NB4 (cell line): Measurements from ENCODE around the gene SLC25A24.

ENCODE experiments used
- DNase-seq: peaks from one replicate; pipeline ENCODE4 v3.0.0; 2010; ENCODE audit warnings: low read depth
- H3K4me3 ChIP-seq: one replicate; pipeline ENCODE4 v1.5.1; 2011; ENCODE audit warnings: mild to moderate bottlenecking, low read depth, low read length, moderate library complexity
- MYC ChIP-seq: IDR thresholded peaks from 2 replicates; pipeline ENCODE4 v1.6.1; 2011; ENCODE audit warnings: low read depth, low read length
- POLR2A ChIP-seq: IDR thresholded peaks from 2 replicates; pipeline ENCODE4 v1.6.1; 2011; ENCODE audit warnings: mild to moderate bottlenecking; ENCODE audit not compliant: insufficient read length; ENCODE audit errors: extremely low read depth
- TF ChIP-seq, protein P1 (sequence below): IDR thresholded peaks from 2 replicates; pipeline ENCODE4 v1.6.1; 2011; ENCODE audit warnings: low read depth, low read length
- TF ChIP-seq, protein P2 (sequence below): IDR thresholded peaks from one replicate; pipeline ENCODE4 v1.5.1; 2012; ENCODE audit warnings: low read depth, low read length

The SLC25A24 gene

DNA sequence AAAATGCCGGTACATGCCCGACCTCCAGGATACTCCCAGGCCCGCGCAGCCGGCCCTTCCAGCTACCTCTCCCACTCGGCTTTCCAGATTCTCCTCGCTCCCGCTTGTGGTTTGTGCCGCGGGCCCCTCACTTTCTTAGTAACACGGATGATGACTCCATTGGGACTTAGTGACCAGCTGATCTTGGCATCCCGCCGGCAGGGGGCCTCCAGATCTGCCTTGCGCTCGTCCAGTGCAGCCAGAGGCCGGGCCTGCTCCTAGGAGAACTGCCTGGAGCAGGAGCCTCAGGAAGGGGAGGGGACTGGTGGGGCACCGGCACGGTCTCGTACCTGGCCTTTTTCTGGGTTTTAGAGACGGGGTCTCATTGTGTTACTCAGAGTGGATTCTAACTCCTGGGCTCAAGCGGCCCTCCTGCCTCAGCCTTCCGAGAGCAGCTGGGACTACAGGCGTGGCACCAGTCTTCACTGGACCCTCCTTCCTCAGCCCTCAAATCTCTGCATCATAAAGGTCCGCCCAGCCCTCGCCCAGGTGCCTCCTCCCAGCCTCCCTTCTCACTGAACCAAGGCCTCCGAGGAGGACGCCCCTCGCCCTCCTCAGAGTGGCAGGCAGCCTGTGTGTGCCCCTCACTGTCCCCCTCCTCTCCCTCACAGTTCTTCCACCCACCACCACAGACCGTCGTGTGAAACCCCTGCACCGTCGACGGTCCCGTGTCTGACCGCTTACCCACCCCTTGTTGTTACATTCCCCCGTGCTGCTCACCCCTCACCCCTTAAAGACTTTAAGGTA lies 78.6 kb downstream of the SLC25A24 start:
- H3K4me3 ChIP-seq, result no peak overlapping the region
- TF ChIP-seq, protein P1, sequence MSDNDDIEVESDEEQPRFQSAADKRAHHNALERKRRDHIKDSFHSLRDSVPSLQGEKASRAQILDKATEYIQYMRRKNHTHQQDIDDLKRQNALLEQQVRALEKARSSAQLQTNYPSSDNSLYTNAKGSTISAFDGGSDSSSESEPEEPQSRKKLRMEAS, result no peak
- TF ChIP-seq, protein P2, sequence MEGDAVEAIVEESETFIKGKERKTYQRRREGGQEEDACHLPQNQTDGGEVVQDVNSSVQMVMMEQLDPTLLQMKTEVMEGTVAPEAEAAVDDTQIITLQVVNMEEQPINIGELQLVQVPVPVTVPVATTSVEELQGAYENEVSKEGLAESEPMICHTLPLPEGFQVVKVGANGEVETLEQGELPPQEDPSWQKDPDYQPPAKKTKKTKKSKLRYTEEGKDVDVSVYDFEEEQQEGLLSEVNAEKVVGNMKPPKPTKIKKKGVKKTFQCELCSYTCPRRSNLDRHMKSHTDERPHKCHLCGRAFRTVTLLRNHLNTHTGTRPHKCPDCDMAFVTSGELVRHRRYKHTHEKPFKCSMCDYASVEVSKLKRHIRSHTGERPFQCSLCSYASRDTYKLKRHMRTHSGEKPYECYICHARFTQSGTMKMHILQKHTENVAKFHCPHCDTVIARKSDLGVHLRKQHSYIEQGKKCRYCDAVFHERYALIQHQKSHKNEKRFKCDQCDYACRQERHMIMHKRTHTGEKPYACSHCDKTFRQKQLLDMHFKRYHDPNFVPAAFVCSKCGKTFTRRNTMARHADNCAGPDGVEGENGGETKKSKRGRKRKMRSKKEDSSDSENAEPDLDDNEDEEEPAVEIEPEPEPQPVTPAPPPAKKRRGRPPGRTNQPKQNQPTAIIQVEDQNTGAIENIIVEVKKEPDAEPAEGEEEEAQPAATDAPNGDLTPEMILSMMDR, result no peak
- no peak for TF ChIP-seq POLR2A
- no peak for DNase-seq

DNA sequence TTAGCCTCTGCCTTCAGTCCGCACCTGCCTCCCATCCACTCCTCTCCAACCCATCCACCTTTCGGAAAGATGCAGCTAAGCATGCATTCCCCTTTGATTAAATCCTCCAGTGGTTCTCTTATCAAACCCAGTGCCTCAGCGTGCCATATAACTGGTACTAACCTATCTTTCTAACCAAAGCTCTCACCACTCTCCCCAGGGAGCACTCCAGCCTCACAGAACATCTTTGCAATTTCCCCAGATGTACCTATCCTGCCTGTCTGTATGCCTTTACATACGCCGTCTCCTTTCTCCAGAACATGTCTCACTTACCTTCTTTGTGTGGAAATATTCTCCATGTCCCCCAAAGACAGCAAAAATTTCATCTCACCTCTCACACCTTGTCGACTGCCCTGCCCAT lies 80.0 kb downstream of the SLC25A24 start:
- DNase-seq, result peak; percentile 21
- no peak for TF ChIP-seq MYC
- no peak for TF ChIP-seq POLR2A
- TF ChIP-seq, protein P1, result no peak
- TF ChIP-seq, protein P2, result no peak
- no peak overlapping the region for H3K4me3 ChIP-seq

DNA sequence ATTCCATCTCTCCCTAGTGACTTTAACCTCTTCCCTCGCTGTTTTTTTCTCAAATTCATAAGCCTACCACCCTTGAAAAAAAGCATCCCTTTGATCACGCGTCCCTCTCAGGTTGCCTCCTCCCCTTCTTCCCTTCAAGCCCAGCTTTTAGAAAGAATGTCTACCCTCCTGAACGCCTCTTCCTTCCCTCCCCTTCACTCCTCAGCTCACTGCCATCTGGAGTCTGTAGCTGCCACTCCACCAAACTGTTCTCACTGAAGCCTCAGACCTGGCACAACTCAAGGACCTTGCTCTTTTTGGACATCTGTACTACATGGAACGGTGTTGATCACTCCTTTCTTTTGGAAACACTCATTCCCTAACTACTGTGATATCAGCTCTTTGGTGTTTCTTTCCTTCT lies 80.6 kb downstream of the SLC25A24 start:
- H3K4me3 ChIP-seq, result no peak overlapping the region
- DNase-seq, result no peak
- TF ChIP-seq, protein P2, result no peak
- TF ChIP-seq MYC, result no peak

DNA sequence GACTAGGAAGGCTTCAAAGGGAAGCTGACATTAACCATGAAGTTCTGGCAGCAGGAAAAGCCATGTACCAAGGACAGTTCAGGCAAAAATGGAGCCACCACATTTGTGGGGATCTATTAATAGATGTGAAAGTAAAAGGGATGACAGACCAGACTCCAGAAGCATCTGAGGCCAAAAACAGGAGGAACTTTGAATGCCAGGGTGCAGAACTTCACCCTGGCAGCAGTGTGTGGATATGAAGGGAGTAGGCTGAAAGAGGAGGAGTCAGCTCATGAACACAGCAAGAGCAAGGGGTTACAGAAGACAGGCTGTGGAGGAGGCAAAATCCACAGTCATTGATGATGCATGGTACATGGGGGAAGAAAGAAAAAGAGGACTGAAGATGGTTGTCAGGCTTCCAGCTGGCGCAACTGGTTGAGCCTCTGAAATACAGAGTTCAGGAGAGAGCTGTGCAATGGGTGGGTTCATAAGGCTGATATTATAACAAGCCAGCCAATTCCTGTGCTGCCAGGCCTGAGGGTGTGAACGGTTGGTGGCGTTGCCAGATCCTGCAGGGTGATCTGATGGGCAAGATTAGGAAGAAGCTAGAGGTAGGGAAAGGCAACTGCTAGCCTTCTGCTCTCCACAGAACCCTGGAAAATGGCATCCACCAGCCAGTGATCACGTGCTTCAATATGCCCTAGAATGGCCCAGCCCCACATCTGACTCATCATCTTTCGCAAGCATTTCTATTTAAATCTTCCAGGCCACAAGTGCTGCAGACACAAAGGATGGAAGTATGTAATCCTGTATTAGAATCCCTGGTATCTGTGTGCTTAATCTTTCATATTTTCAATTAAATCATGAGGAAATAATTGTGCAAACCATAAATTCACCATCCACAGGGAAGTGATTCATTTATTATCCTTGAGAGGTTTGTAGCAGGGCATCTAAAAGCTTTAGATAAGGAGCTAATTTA lies 81.9 kb downstream of the SLC25A24 start:
- TF ChIP-seq MYC (peak; percentile 71), POLR2A (no peak)
- TF ChIP-seq, protein P1, result peak; percentile 98
- H3K4me3 ChIP-seq, result no peak overlapping the region

DNA sequence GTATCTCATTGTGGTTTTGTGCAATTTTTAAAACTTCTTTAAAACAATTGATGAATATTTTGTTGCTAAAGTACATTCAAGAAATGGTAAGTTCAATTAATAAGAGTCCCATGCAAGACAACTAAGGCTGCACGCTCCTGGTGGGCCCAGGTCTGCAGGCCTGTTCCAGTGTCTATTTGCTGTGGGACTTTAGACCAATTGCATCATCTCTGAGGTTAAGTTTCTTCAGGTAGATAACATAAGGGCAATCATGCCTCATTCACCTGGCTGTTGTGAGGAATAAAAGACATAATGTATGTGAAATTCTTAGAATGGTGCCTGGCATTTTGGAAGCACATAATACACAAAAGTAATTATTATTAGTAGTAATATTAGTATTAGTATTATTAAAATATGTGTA lies 82.9 kb downstream of the SLC25A24 start:
- H3K4me3 ChIP-seq, result no peak overlapping the region
- TF ChIP-seq, protein P1, result no peak
- no peak for TF ChIP-seq MYC
- TF ChIP-seq, protein P2, result no peak
- TF ChIP-seq POLR2A, result no peak
- DNase-seq, result no peak

More for the DNA sequence above, 81.9 kb downstream of the SLC25A24 start:
- DNase-seq, result peak; percentile 94
